GM12878 (cell line): ENCODE measurements around the gene TBC1D1. TPM values are rescaled to one million over a fixed set of nuclear protein-coding genes. Genes with fewer than 3 reads are reported as not detected.
A peak's percentile ranks its signal among the peaks of the same experiment; 100 is the strongest.

Experiments used
- ATAC-seq: fragments of 200-7000 bp; cut with Tn5 transposase; 3 replicates; pipeline ENCODE4 v1.9.1; 2020; ENCODE audit warnings: mild to moderate bottlenecking, moderate library complexity
- BruUV-seq: library from RNA; stranded (reverse); fragments of 400-500 nt; replicated peaks from 2 replicates; lab custom pipeline; 2021; lab: Mats Ljungman, UMichigan
- CTCF ChIA-PET: fragments of 300-600 bp; sonication (Branson Sonifier 250); formaldehyde crosslinking; extraction: SDS; loops from one replicate; lab custom pipeline; 2021; ENCODE audit warnings: inconsistent platforms; lab: Yijun Ruan, JAX
- POLR2A ChIA-PET: fragments of 350-600 bp; formaldehyde crosslinking; extraction: SDS; loops from one replicate; lab custom pipeline; 2021; ENCODE audit warnings: inconsistent platforms; lab: Charles Lee
- RAD21 ChIA-PET: fragments of 300-600 bp; sonication (Branson Sonifier 250); formaldehyde crosslinking; loops from one replicate; lab custom pipeline; 2023; ENCODE audit warnings: antibody characterized with exemption; ENCODE audit not compliant: unreplicated experiment; lab: Charles Lee
- SMC1A ChIA-PET: fragments of 300-600 bp; sonication (Branson Sonifier 250); formaldehyde crosslinking; loops from one replicate; lab custom pipeline; 2023; ENCODE audit not compliant: unreplicated experiment, uncharacterized antibody; lab: Charles Lee
- DNase-seq: peaks from one replicate; pipeline ENCODE4 v3.0.0-alpha.2; 2011; ENCODE audit warnings: low read depth, low spot score
- FAIRE-seq: peaks from 3 replicates; lab custom pipeline; 2011; peaks lifted over from hg19 to GRCh38; lab: Jason Lieb, UNC
- H2AFZ ChIP-seq: 2 replicates; pipeline ENCODE4 v1.6.0; 2011; ENCODE audit warnings: low read depth, low read length, control low read depth; ENCODE audit not compliant: control insufficient read depth
- H3K27ac ChIP-seq: 2 replicates; pipeline ENCODE4 v1.5.1; 2011; ENCODE audit warnings: control low read depth; ENCODE audit not compliant: control insufficient read depth, insufficient read depth
- H3K27me3 ChIP-seq, 2 experiments: replicated peaks in 1 of 2; 2 replicates each; pipeline versions ENCODE4 v1.6.0 to v1.6.1; 2011; ENCODE audit warnings: low read length in 1 of 2; ENCODE audit not compliant: control insufficient read depth in 2 of 2, insufficient read depth in 2 of 2
- H3K36me3 ChIP-seq, 2 experiments: 2 replicates each; pipeline ENCODE4 v1.5.1; 2011; ENCODE audit warnings: low read length in 1 of 2; ENCODE audit not compliant: control insufficient read depth in 2 of 2, insufficient read depth in 2 of 2
- H3K4me1 ChIP-seq: 2 replicates; pipeline ENCODE4 v1.6.1; 2011; ENCODE audit warnings: mild to moderate bottlenecking, low read length, moderate library complexity, mixed read lengths; ENCODE audit not compliant: control insufficient read depth, insufficient read depth
- H3K4me2 ChIP-seq: 2 replicates; pipeline ENCODE4 v1.6.0; 2011; ENCODE audit warnings: control low read depth; ENCODE audit not compliant: control insufficient read depth, insufficient read depth
- H3K4me3 ChIP-seq: fragments of 200-600 bp; sonication (generic); 2 replicates; pipeline ENCODE4 v1.5.1; 2016
- H3K79me2 ChIP-seq: 2 replicates; pipeline ENCODE4 v1.6.0; 2011; ENCODE audit warnings: low read length; ENCODE audit not compliant: control insufficient read depth, insufficient read depth
- H3K9ac ChIP-seq: 2 replicates; pipeline ENCODE4 v1.8.0; 2011; ENCODE audit warnings: low read length, control low read depth, mixed read lengths; ENCODE audit not compliant: control insufficient read depth, insufficient read depth
- H3K9me3 ChIP-seq: replicated peaks from 3 replicates; pipeline ENCODE4 v1.5.1; 2011; ENCODE audit warnings: mild to moderate bottlenecking, low read length; ENCODE audit not compliant: control insufficient read depth, insufficient read depth
- H4K20me1 ChIP-seq: 2 replicates; pipeline ENCODE4 v1.6.0; 2011; ENCODE audit not compliant: control insufficient read depth, insufficient read depth
- CHD4 ChIP-seq: fragments of 200-600 bp; sonication (generic); IDR thresholded peaks from 2 replicates; pipeline ENCODE4 v1.6.1; 2016; ENCODE audit warnings: mild to moderate bottlenecking
- HDGF ChIP-seq: fragments of 450-650 bp; IDR thresholded peaks from 2 replicates; pipeline ENCODE4 v1.6.1; 2016; ENCODE audit warnings: antibody characterized with exemption
- IRF4 ChIP-seq: IDR thresholded peaks from 2 replicates; pipeline ENCODE4 v1.6.1; 2011; ENCODE audit warnings: low read depth, low read length
- KDM1A ChIP-seq: fragments of 200-600 bp; sonication (generic); IDR thresholded peaks from 2 replicates; pipeline ENCODE4 v1.6.1; 2016; ENCODE audit warnings: borderline replicate concordance
- POLR2A ChIP-seq: IDR thresholded peaks from 2 replicates; pipeline ENCODE4 v1.6.1; 2011; ENCODE audit warnings: low read depth, mild to moderate bottlenecking, low read length
- RFX5 ChIP-seq: IDR thresholded peaks from 2 replicates; pipeline ENCODE4 v1.6.1; 2011; ENCODE audit warnings: low read depth, low read length, improper control_type of control experiment
- RUNX3 ChIP-seq: IDR thresholded peaks from 2 replicates; pipeline ENCODE4 v1.6.1; 2012; ENCODE audit warnings: low read length, inconsistent platforms
- SMAD1 ChIP-seq: fragments of 450-650 bp; IDR thresholded peaks from 2 replicates; pipeline ENCODE4 v1.6.1; 2018; ENCODE audit warnings: mild to moderate bottlenecking, low read depth; ENCODE audit not compliant: partially characterized antibody
- SREBF2 ChIP-seq: IDR thresholded peaks from 2 replicates; pipeline ENCODE4 v1.6.1; 2012; ENCODE audit warnings: mild to moderate bottlenecking, low read length
- USF2 ChIP-seq: IDR thresholded peaks from 2 replicates; pipeline ENCODE4 v1.6.1; 2011; ENCODE audit warnings: low read depth, low read length, improper control_type of control experiment, borderline replicate concordance
- ZNF622 ChIP-seq: fragments of 450-650 bp; IDR thresholded peaks from 2 replicates; pipeline ENCODE4 v1.6.1; 2017; ENCODE audit warnings: mild to moderate bottlenecking, inconsistent platforms
- WGBS: methylation state at CpG from one replicate; pipeline ENCODE4 v1.1.6; 2016; ENCODE audit warnings: low lambda C conversion rate; ENCODE audit not compliant: insufficient replicate concordance, insufficient coverage; ENCODE audit errors: missing lambda C conversion rate; 5-methylcytosine and 5-hydroxymethylcytosine counted together
- in situ Hi-C: fragments of 300-500 bp; cut with MboI; formaldehyde crosslinking; loops from 9 replicates; pipeline ENCODE4 v1.14.3; 2018; ENCODE audit warnings: mixed read lengths
- intact Hi-C: fragments of 100-400 bp; cut with micrococcal nuclease; formaldehyde crosslinking; loops from one replicate; pipeline ENCODE4 v1.14.2; 2022; ENCODE audit not compliant: unreplicated experiment
- polyA plus RNA-seq, 11 experiments: library from polyadenylated mRNA; depleted of rRNA in 4 of 11; unstranded in 6 of 11; stranded (reverse) in 5 of 11; fragments of >200 nt; fragmentation: Nextera tagmentation in 4 of 11; fragmentation: Illumina TruSeq in 1 of 11; extraction: Ambion mirVana in 4 of 11; extraction: Trizol in 1 of 11; gene quantifications; 1 replicate in 1 of 11; 2 replicates in 10 of 11; pipeline versions ENCODE4 v1.2.1 to v1.2.3, GENCODE V29; 2011 to 2016; ENCODE audit warnings: inconsistent platforms in 2 of 11, missing spikeins in 2 of 11, low read depth in 1 of 11
- total RNA-seq, 4 experiments: library from RNA; depleted of rRNA in 3 of 4; stranded (reverse); fragments of >200 nt in 3 of 4; fragmentation: Illumina TruSeq in 1 of 4; extraction: Trizol in 1 of 4; gene quantifications; 2 replicates each; pipeline versions ENCODE4 v1.2.1 to v1.2.3, GENCODE V29; 2013 to 2021

Gene TBC1D1
- total and polyA plus RNA-seq, 10 of the 15 experiments (the other 5 are each of a cell fraction or from before 2014, with no cell fraction given): 5.3 to 102 (median 57.8) TPM

- no peak for TF ChIP-seq USF2
- no peak for TF ChIP-seq SREBF2
- peak; percentile 74 for TF ChIP-seq RUNX3
- TF ChIP-seq SMAD1: peak; percentile 50
- no peak for TF ChIP-seq IRF4
- no peak for TF ChIP-seq HDGF
- TF ChIP-seq ZNF622: no peak
- no peak for TF ChIP-seq RFX5
- no peak for TF ChIP-seq CHD4
Measured at GRCh38 chr4:37964734-37965457, 74.0 kb downstream of the TBC1D1 start (continued).

GRCh38 chr4:37966044-37966443, 75.2 kb downstream of the TBC1D1 start:
- H3K9me3 ChIP-seq: no peaks in the 10 kb centered on the region
- in situ Hi-C loops: no loop called here
- ATAC-seq: no peak
- no peak overlapping the region for H3K27ac ChIP-seq
- no peaks in the 10 kb centered on the region for H4K20me1 ChIP-seq
- intact Hi-C loops: no loop called here
- ChIA-PET POLR2A (no interaction called here), SMC1A (interaction anchor here (0.9 to 1.4 kb wide), 9 partner anchors 8 to 199 kb away, joined by 3 to 5 read pairs (median 3); no protein-coding TSS in a partner anchor), RAD21 (interaction anchor here (1.0 kb wide), 1 partner anchor 72 kb away, joined by 3 read pairs; no protein-coding TSS in a partner anchor), CTCF (interaction anchor here (1.0 to 1.4 kb wide), 4 partner anchors 10 to 164 kb away, joined by 3 to 8 read pairs (median 3); no protein-coding TSS in a partner anchor)
- H3K4me2 ChIP-seq: no peak overlapping the region
- BruUV-seq: no TSS peak
- no peak overlapping the region for H3K4me3 ChIP-seq
- H2AFZ ChIP-seq: no peak overlapping the region
- DNase-seq: no peak
- no peak for FAIRE-seq
- H3K27me3 ChIP-seq: no peaks in the 10 kb centered on the region
- no peaks in the 10 kb centered on the region for H3K79me2 ChIP-seq
- WGBS: 71% methylated on average over 3 of the region's 3 CpGs
- no peaks in the 10 kb centered on the region for H3K36me3 ChIP-seq
- H3K9ac ChIP-seq: no peak overlapping the region
- no peak for TF ChIP-seq KDM1A
- TF ChIP-seq POLR2A: no peak
- TF ChIP-seq, all 136 proteins: peak for 0
- peaks cover 14% of the 10 kb centered on the region for H3K4me1 ChIP-seq
